Upper lobe of left lung (tissue), 6 donors: ENCODE measurements around the gene GABRD. TPM values are rescaled to one million over a fixed set of nuclear protein-coding genes. Genes with fewer than 3 reads are reported as not detected.

Experiments
- ATAC-seq, 2 donors: fragments of 200-7000 bp; cut with Tn5 transposase; one replicate each; pipeline ENCODE4 v1.9.1; 2022; ENCODE audit warnings: mild to moderate bottlenecking in 2 of 2, moderate library complexity in 2 of 2; ENCODE audit not compliant: low FRiP score in 2 of 2
- DNase-seq, 2 donors: peaks; one replicate each; pipeline ENCODE4 v3.0.0-alpha.2; 2019 to 2020
- H3K27ac ChIP-seq, 4 donors: fragments of 200-600 bp; sonication (generic); one replicate each; pipeline ENCODE4 v1.5.1; 2016 to 2019
- H3K27me3 ChIP-seq, 4 donors: fragments of 200-600 bp; sonication (generic); one replicate each; pipeline ENCODE4 v1.5.1; 2017 to 2019
- H3K36me3 ChIP-seq, 4 donors: fragments of 200-600 bp; sonication (generic); one replicate each; pipeline ENCODE4 v1.5.1; 2016 to 2019
- H3K4me1 ChIP-seq, 4 donors: fragments of 200-600 bp; sonication (generic); one replicate each; pipeline ENCODE4 v1.5.1; 2018 to 2019
- H3K4me3 ChIP-seq, 4 donors: fragments of 200-600 bp; sonication (generic); one replicate each; pipeline ENCODE4 v1.5.1; 2017 to 2019; ENCODE audit warnings: mild to moderate bottlenecking in 2 of 4, moderate library complexity in 1 of 4
- H3K9me3 ChIP-seq, 4 donors: fragments of 200-600 bp; sonication (generic); one replicate each; pipeline ENCODE4 v1.5.1; 2018 to 2019
- EP300 ChIP-seq, 4 donors: sonication (generic); formaldehyde crosslinking; IDR thresholded peaks; one replicate each; pipeline ENCODE4 v1.5.1; 2017; ENCODE audit warnings: antibody characterized with exemption in 4 of 4, control low read depth in 2 of 4
- POLR2A ChIP-seq, 4 donors: fragments of 450-650 bp; IDR thresholded peaks; one replicate each; pipeline ENCODE4 v1.5.1; 2016 to 2017; ENCODE audit warnings: antibody characterized with exemption in 4 of 4, mild to moderate bottlenecking in 2 of 4
- POLR2AphosphoS5 ChIP-seq, 2 donors: sonication (generic); formaldehyde crosslinking; IDR thresholded peaks; one replicate each; pipeline ENCODE4 v1.5.1; 2017; ENCODE audit warnings: antibody characterized with exemption in 2 of 2
- WGBS, 2 donors: methylation state at CpG; one replicate each; pipeline ENCODE4 v1.1.5; 2017 to 2018; 5-methylcytosine and 5-hydroxymethylcytosine counted together
- total RNA-seq, 6 donors: library from RNA; depleted of rRNA in 4 of 6; stranded (reverse); fragments of >200 nt in 4 of 6; gene quantifications; one replicate each; pipeline versions ENCODE4 v1.1.0 to v1.2.1, GENCODE V29; 2016 to 2021
- TF ChIP-seq, protein P1 (sequence below), 6 experiments: fragments of 450-650 bp in 4 of 6; fragments of 200-600 bp in 2 of 6; sonication (generic) in 2 of 6; IDR thresholded peaks; one replicate each; pipeline ENCODE4 v1.5.1; 2016 to 2019; ENCODE audit warnings: antibody characterized with exemption in 6 of 6
- donor health status: DM: no; HTN: no; CAD: no; lungs with moderate emphysema.
- donor health status: DM: no; HTN: yes; CAD: no; lungs with severe emphysema.

GABRD gene
- total RNA-seq, 6 donors from 2014 or later = 0.26 to 8.2 (median 1.2) TPM; not detected in 3

DNA sequence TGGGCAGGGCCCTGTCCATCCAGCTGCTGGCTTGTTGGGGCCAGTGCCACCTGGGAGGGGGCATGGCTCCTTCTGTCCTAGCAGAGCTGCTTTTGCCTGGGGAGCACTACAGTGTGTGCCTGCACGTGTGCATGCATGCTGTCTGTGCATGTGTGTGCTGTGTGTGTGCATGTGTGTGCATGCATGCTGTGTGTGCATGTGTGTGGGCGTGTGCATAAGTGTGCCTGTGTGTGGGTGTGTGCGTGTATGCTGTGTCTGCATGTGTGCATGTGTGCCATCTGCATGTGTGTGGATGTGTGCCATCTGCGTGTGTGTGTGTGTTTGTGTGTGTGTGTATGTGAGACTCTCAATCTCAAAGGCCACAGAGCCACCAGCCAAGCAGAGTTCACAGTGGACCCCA lies 22.7 kb downstream of the GABRD start:
- H3K4me3 ChIP-seq = no peak overlapping the region
- 82 to 83% methylated on average over 3 to 4 of the region's 4 CpGs for WGBS, 2 donors
- H3K9me3 ChIP-seq = no peaks in the 10 kb centered on the region
- no peaks in the 10 kb centered on the region for H3K36me3 ChIP-seq
- no peak overlapping the region for H3K27ac ChIP-seq
- DNase-seq (no peak), ATAC-seq (no peak)
- peaks cover 0 to under 1% (median 0%) of the 10 kb centered on the region in 4 donors for H3K27me3 ChIP-seq
- TF ChIP-seq POLR2AphosphoS5 (IDR thresholded peaks at IDR 0.05) (no peak), EP300 (IDR thresholded peaks at IDR 0.05) (no peak), POLR2A (IDR thresholded peaks at IDR 0.05) (no peak)
- TF ChIP-seq, protein P1, sequence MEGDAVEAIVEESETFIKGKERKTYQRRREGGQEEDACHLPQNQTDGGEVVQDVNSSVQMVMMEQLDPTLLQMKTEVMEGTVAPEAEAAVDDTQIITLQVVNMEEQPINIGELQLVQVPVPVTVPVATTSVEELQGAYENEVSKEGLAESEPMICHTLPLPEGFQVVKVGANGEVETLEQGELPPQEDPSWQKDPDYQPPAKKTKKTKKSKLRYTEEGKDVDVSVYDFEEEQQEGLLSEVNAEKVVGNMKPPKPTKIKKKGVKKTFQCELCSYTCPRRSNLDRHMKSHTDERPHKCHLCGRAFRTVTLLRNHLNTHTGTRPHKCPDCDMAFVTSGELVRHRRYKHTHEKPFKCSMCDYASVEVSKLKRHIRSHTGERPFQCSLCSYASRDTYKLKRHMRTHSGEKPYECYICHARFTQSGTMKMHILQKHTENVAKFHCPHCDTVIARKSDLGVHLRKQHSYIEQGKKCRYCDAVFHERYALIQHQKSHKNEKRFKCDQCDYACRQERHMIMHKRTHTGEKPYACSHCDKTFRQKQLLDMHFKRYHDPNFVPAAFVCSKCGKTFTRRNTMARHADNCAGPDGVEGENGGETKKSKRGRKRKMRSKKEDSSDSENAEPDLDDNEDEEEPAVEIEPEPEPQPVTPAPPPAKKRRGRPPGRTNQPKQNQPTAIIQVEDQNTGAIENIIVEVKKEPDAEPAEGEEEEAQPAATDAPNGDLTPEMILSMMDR (IDR thresholded peaks at IDR 0.05) = no peak
- peaks cover 9 to 19% (median 15%) of the 10 kb centered on the region in 4 donors for H3K4me1 ChIP-seq

DNA sequence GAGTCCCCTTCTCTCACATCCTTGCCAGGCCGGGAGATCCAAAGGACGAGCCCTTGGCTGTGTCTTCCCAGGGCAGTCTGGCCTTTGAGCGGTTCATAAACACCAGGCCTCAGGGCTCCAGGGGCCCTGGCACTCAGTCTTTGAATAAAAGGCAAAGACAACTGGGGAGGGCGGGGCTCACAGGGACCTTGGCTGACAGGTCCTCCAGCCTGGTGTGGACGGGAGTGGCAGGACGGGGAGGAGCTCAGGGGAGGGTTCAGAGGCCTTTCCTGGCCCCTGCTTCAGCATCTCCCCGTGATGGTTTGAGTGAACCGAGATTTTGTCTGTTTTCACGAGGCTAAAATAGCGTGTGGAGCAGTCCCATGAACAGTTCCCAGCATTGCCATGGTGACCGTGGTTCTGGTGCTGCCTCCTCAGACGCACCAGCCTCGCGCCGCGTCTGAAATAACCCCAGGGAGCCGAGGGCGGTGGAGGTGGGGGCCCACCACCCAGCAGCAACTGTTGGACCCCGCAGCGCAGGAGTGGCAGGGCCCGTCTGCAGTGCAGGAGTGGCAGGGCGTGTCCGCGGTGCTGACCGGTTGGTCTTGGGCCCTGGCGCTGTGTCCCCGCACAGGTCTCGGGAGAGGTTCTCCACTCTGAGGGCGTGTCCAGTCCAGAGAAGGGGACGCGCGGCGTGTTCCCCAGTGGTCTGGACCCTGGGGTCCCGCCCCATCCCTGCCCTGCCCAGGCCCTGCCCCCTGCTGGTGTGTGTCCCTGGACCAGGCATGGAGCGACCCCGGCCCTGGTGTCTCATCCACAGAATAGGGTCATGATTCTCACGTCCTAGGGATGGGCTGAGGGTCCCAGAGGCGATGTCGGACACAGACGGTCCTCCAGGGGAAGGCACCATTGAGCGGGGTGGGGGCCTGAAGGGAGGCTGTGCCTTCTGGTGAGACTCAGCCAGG lies 24.0 kb downstream of the GABRD start:
- peak in 1 of 2 donors; percentile 76 for DNase-seq
- TF ChIP-seq EP300 (IDR thresholded peaks at IDR 0.05) = no peak
- no peak for TF ChIP-seq POLR2A (IDR thresholded peaks at IDR 0.05)
- TF ChIP-seq, protein P1 (IDR thresholded peaks at IDR 0.05) = no peak
- no peak for TF ChIP-seq POLR2AphosphoS5 (IDR thresholded peaks at IDR 0.05)
- Histone ChIP-seq H3K4me1 (peaks cover 9 to 19% (median 17%) of the 10 kb centered on the region in 4 donors), H3K9me3 (no peaks in the 10 kb centered on the region), H3K27ac (no peak overlapping the region), H3K36me3 (no peaks in the 10 kb centered on the region), H3K4me3 (no peak overlapping the region), H3K27me3 (peaks cover 0 to 5% (median 0%) of the 10 kb centered on the region in 4 donors)
- no peak for ATAC-seq
- WGBS, 2 donors = 74 to 76% methylated on average over 24 to 29 of the region's 41 CpGs

DNA sequence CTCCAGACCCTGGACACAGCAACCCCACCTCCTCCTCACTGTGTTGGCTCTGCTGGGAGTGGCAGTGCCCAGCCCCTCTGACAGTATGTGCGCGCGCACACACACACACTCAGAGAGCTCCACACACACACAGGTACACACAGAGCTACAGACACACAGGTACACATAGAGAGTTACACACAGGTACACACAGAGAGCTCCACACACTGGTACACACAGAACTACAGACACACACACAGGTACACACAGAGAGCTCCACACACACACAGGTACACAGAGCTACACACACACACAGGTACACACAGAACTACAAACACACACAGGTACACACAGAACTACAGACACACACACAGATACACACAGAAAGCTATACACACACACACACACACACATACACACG lies 24.7 kb downstream of the GABRD start:
- DNase-seq (no peak), ATAC-seq (no peak)
- H3K36me3 ChIP-seq = no peaks in the 10 kb centered on the region
- 97 to 98% methylated on average over 4 of the region's 4 CpGs for WGBS, 2 donors
- H3K9me3 ChIP-seq = no peaks in the 10 kb centered on the region
- H3K27ac ChIP-seq = no peak overlapping the region
- no peak for TF ChIP-seq POLR2AphosphoS5 (IDR thresholded peaks at IDR 0.05)
- TF ChIP-seq, protein P1 (IDR thresholded peaks at IDR 0.05) = no peak
- H3K27me3 ChIP-seq = peaks cover 0 to 5% (median 0%) of the 10 kb centered on the region in 4 donors
- H3K4me3 ChIP-seq = no peak overlapping the region
- H3K4me1 ChIP-seq = peaks cover 9 to 19% (median 17%) of the 10 kb centered on the region in 4 donors

DNA sequence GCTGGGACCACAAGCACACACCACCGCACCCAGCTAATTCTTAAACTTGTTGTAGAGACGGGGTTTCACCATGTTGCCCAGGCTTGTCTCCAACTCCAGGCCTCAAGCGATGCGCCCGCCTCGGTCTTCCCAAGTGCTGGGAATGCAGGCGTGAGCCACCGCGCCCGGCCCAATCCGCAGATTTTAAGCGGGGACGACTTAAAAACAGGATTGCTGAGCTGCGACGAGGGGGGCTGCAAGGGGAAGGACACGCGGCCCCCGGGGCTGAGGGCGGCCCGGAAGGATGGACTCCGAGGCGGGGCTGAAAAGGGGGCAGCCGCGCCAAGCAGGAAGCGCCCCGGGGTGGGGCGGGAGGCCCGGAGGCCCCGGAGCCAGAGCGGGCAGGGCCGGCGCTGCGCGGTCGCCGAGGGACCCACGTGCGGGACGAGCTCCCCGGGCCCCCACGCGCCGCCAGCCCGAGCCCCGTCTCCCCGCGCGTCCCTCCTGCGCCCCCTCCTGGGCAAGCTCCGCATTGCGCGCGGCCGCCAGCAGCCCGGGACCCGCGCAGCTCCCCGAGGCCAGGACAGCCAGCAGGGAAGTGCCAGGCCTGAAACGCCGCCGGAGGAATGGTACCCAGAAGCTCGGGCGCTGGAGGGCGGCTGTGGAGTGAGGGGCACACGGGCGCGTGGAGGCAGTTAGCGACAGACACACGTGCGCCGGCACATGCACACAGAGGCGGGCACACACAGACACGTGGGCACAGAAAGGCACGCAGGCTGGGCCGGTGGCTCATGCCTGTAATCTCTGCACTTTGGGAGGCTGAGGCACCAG lies 25.6 kb downstream of the GABRD start:
- H3K4me1 ChIP-seq = peaks cover 17 to 26% (median 23%) of the 10 kb centered on the region in 4 donors
- DNase-seq = peak; percentile 63 to 97
- H3K4me3 ChIP-seq = peak overlapping the region in 3 of 4 donors; percentile 24 to 43 (median 33)
- H3K27me3 ChIP-seq = peaks cover 0 to 10% (median 0%) of the 10 kb centered on the region in 4 donors
- peak overlapping the region in 2 of 4 donors; percentile 20 to 35 for H3K27ac ChIP-seq
- H3K9me3 ChIP-seq = no peaks in the 10 kb centered on the region
- no peak for TF ChIP-seq POLR2A (IDR thresholded peaks at IDR 0.05)
- no peak for TF ChIP-seq EP300 (IDR thresholded peaks at IDR 0.05)
- no peak for TF ChIP-seq POLR2AphosphoS5 (IDR thresholded peaks at IDR 0.05)
- TF ChIP-seq, protein P1 (IDR thresholded peaks at IDR 0.05) = peak; percentile 89 to 98 (median 97)
- H3K36me3 ChIP-seq = no peaks in the 10 kb centered on the region
- 19 to 49% methylated on average over 8 to 39 of the region's 75 CpGs for WGBS, 2 donors
- peak; percentile 64 to 87 for ATAC-seq
